Measurements from ENCODE around the gene ZRANB1. TPM values are rescaled to one million over a fixed set of nuclear protein-coding genes. Genes with fewer than 3 reads are reported as not detected.

The ZRANB1 gene
- total RNA-seq, 2 donors from 2014 or later = 26.0 to 26.9 TPM

DNA sequence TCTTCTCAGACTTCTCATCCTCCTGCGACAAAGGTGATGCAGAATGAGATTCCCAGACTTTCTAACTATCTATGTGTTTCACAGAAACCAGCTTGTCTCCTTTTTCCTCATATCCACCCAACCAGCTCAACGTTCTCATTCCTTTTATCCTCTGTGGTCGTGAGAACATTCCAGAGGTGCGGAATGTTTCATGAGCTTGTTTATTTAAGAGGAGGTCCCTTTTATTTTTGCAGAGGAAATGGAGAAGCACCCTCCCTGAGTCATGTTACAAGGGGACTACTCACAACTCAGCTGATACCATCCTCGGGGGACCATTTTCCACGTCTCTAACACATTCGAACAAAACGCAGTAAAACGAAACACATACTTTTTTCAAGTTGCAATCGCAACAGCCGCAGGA is 93.2 kb downstream of the ZRANB1 start:
- Mint-ChIP-seq H3K36me3 (ENCODE audit: low read depth) (peaks cover 36% of the 10 kb centered on the region), H3K27ac (peak overlapping the region; percentile 18), H3K9me3 (no peaks in the 10 kb centered on the region), H3K4me1 (peaks cover 40% of the 10 kb centered on the region), H3K27me3 (ENCODE audit: insufficient read depth) (no peaks in the 10 kb centered on the region), H3K4me3 (no peak overlapping the region)
- H3K36me3 ChIP-seq (ENCODE audit: control insufficient read depth, insufficient read depth, low read length) = peaks cover 32% of the 10 kb centered on the region
- no peak overlapping the region for H3K27ac ChIP-seq (ENCODE audit: low read depth, low read length)
- WGBS, 2 experiments (ENCODE audit: insufficient coverage in 1 of 2, insufficient read length in 1 of 2) = 89 to 94% methylated on average over 7 to 11 of the region's 11 CpGs
- no peak for DNase-seq
- no peaks in the 10 kb centered on the region for H3K27me3 ChIP-seq (ENCODE audit: control insufficient read depth, insufficient read depth, low read length, poor library complexity, severe bottlenecking)
- H3K9me3 ChIP-seq (ENCODE audit: control insufficient read depth, low read length) = no peaks in the 10 kb centered on the region
- peaks cover 6% of the 10 kb centered on the region for H3K4me1 ChIP-seq (ENCODE audit: control insufficient read depth, insufficient read depth, low read length)
- H3K9ac ChIP-seq (ENCODE audit: extremely low read depth, low read length, poor library complexity, severe bottlenecking) = no peak overlapping the region
- no peak for TF ChIP-seq CTCF (conservative IDR thresholded peaks at IDR 0.05)
- H3K4me3 ChIP-seq (ENCODE audit: low read length) = no peak overlapping the region

GRCh38 chr10:125035588-125036295 is 93.8 kb downstream of the ZRANB1 start:
- Histone ChIP-seq H3K9ac (ENCODE audit: extremely low read depth, low read length, poor library complexity, severe bottlenecking) (no peak overlapping the region), H3K36me3 (ENCODE audit: control insufficient read depth, insufficient read depth, low read length) (peaks cover 26% of the 10 kb centered on the region)

DNA sequence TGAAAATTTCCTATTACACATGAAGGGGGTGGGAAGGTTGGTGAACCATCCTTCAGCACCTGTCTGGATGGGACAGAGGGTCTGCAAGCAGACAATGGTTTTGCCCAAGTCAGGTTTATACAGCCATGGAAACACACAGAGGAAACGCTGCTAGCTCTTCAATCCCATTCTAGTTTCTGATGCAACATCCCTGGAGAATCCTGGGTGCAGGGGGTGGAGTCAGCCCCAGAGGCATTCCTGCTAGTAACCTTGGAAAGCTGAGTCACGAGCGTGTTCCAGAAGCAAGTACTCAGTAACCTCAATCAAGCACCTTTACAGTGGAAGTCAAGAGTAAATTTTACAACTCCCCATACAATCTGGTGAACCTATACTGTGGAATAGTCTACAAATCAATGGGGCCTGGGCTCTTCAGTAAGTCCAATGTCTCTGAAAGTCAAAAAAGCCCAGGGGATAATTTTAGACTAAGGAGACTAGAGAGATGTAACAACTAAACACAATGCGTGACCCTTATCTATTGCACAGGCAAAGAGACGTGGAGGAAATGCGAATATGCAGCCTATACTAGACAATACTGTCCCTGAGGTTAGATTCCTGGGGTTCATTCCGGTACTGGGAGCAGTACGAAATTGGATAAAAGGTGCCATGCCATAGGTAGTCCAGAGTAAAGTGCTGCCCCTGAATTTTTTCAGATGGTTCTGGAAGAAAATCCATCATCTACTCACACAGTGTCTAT is 95.4 kb downstream of the ZRANB1 start:
- WGBS, 2 experiments (ENCODE audit: insufficient coverage in 1 of 2, insufficient read length in 1 of 2) = 91 to 93% methylated on average over 6 to 8 of the region's 8 CpGs
- Histone ChIP-seq H3K27me3 (ENCODE audit: control insufficient read depth, insufficient read depth, low read length, poor library complexity, severe bottlenecking) (no peaks in the 10 kb centered on the region), H3K4me3 (ENCODE audit: low read length) (no peak overlapping the region), H3K27ac (ENCODE audit: low read depth, low read length) (no peak overlapping the region), H3K36me3 (ENCODE audit: control insufficient read depth, insufficient read depth, low read length) (peaks cover 25% of the 10 kb centered on the region), H3K4me1 (ENCODE audit: control insufficient read depth, insufficient read depth, low read length) (peaks cover 6% of the 10 kb centered on the region), H3K9me3 (ENCODE audit: control insufficient read depth, low read length) (no peaks in the 10 kb centered on the region), H3K9ac (ENCODE audit: extremely low read depth, low read length, poor library complexity, severe bottlenecking) (no peak overlapping the region)
- Mint-ChIP-seq H3K27ac (peak overlapping the region; percentile 79), H3K36me3 (ENCODE audit: low read depth) (peaks cover 22% of the 10 kb centered on the region), H3K4me1 (peaks cover 48% of the 10 kb centered on the region), H3K9me3 (no peaks in the 10 kb centered on the region), H3K27me3 (ENCODE audit: insufficient read depth) (no peaks in the 10 kb centered on the region), H3K4me3 (no peak overlapping the region)
- DNase-seq = peak; percentile 60
- TF ChIP-seq CTCF (conservative IDR thresholded peaks at IDR 0.05) = no peak

More at GRCh38 chr10:125035588-125036295, 93.8 kb downstream of the ZRANB1 start:
- Mint-ChIP-seq H3K27me3 (ENCODE audit: insufficient read depth) (no peaks in the 10 kb centered on the region), H3K9me3 (no peaks in the 10 kb centered on the region), H3K27ac (peak overlapping the region; percentile 18), H3K4me1 (peaks cover 43% of the 10 kb centered on the region), H3K4me3 (no peak overlapping the region), H3K36me3 (ENCODE audit: low read depth) (peaks cover 32% of the 10 kb centered on the region)
- H3K27me3 ChIP-seq (ENCODE audit: control insufficient read depth, insufficient read depth, low read length, poor library complexity, severe bottlenecking) = no peaks in the 10 kb centered on the region
- DNase-seq = no peak
- no peak overlapping the region for H3K27ac ChIP-seq (ENCODE audit: low read depth, low read length)
- WGBS, 2 experiments (ENCODE audit: insufficient coverage in 1 of 2, insufficient read length in 1 of 2) = 93 to 98% methylated on average over 5 to 7 of the region's 7 CpGs
- peaks cover 6% of the 10 kb centered on the region for H3K4me1 ChIP-seq (ENCODE audit: control insufficient read depth, insufficient read depth, low read length)
- no peak for TF ChIP-seq CTCF (conservative IDR thresholded peaks at IDR 0.05)
- H3K4me3 ChIP-seq (ENCODE audit: low read length) = no peak overlapping the region
- H3K9me3 ChIP-seq (ENCODE audit: control insufficient read depth, low read length) = no peaks in the 10 kb centered on the region

Small RNAs within 50 kb of the gene (microRNA-seq; reads per million reads assigned to microRNA genes)
- not detected for gene MIR4296 (ENCODE audit: borderline microRNAs expressed)

Other genes with a start within 250 kb of the ZRANB1 start
- 10 to 100 TPM; 19.3 to 22.6 TPM for gene FAM53B, start 197.7 kb upstream of the ZRANB1 start, total RNA-seq
- gene EEF1AKMT2, start 150.2 kb upstream of the ZRANB1 start, total RNA-seq = 10 to 100 TPM; 22.2 to 25.9 TPM
- 10 to 100 TPM; 13.1 to 16.6 TPM for gene ABRAXAS2, start 140.3 kb upstream of the ZRANB1 start, total RNA-seq
- gene CTBP2, start 218.4 kb downstream of the ZRANB1 start, total RNA-seq = 100 to 1,000 TPM in 1 of 2 donors, 10 to 100 TPM in 1; 75.3 to 109 TPM